Bone marrow (tissue), 2 donors: ENCODE data around the gene ATP2C2.

Source experiments
- DNase-seq, 2 donors: peaks; one replicate each; lab custom pipeline; 2025; lab: John Stamatoyannopoulos, UW

The ATP2C2 gene

GRCh38 chr16:84477661-84478060 is 109.3 kb downstream of the ATP2C2 start:
- DNase-seq: no peak

- DNase-seq: no peak
Measured at GRCh38 chr16:84478172-84478947, 110.0 kb downstream of the ATP2C2 start.

GRCh38 chr16:84479716-84480450 is 111.5 kb downstream of the ATP2C2 start:
- DNase-seq: no peak

GRCh38 chr16:84481051-84481735 is 112.9 kb downstream of the ATP2C2 start:
- no peak for DNase-seq

GRCh38 chr16:84482001-84482891 is 113.9 kb downstream of the ATP2C2 start:
- DNase-seq: no peak

- no peak for DNase-seq
Measured at GRCh38 chr16:84482951-84483881, 114.9 kb downstream of the ATP2C2 start.

- DNase-seq: no peak
Measured at GRCh38 chr16:84483882-84484565, 115.7 kb downstream of the ATP2C2 start.

GRCh38 chr16:84484579-84485254 is 116.4 kb downstream of the ATP2C2 start:
- DNase-seq: no peak

- no peak for DNase-seq
Measured at GRCh38 chr16:84485255-84486010, 117.1 kb downstream of the ATP2C2 start.

GRCh38 chr16:84486126-84486525 is 117.8 kb downstream of the ATP2C2 start:
- no peak for DNase-seq

GRCh38 chr16:84486551-84487235 is 118.4 kb downstream of the ATP2C2 start:
- DNase-seq: no peak

- DNase-seq: no peak
Measured at GRCh38 chr16:84487358-84487757, 119.0 kb downstream of the ATP2C2 start.

- no peak for DNase-seq
Measured at GRCh38 chr16:84489131-84489530, 120.8 kb downstream of the ATP2C2 start.

GRCh38 chr16:84495506-84495905 is 127.2 kb downstream of the ATP2C2 start:
- DNase-seq: no peak

GRCh38 chr16:84496991-84497390 is 128.7 kb downstream of the ATP2C2 start:
- no peak for DNase-seq

GRCh38 chr16:84497418-84498222 is 129.3 kb downstream of the ATP2C2 start:
- DNase-seq: no peak

- no peak for DNase-seq
Measured at GRCh38 chr16:84498223-84498610, 129.9 kb downstream of the ATP2C2 start.
